Measurements from ENCODE around the gene DGKD.

Gene DGKD

GRCh38 chr2:233464531-233465240 lies 110.4 kb downstream of the DGKD start:
- DNase-seq, result no peak

GRCh38 chr2:233466991-233467603 lies 112.8 kb downstream of the DGKD start:
- no peak for DNase-seq

GRCh38 chr2:233468047-233468740 lies 113.9 kb downstream of the DGKD start:
- no peak for DNase-seq

- no peak for DNase-seq
Observed at GRCh38 chr2:233468741-233469110, 114.4 kb downstream of the DGKD start.

GRCh38 chr2:233469261-233470010 lies 115.1 kb downstream of the DGKD start:
- no peak for DNase-seq

- DNase-seq, result no peak
Observed at GRCh38 chr2:233470011-233470687, 115.9 kb downstream of the DGKD start.

GRCh38 chr2:233470839-233471238 lies 116.5 kb downstream of the DGKD start:
- no peak for DNase-seq

GRCh38 chr2:233471291-233472035 lies 117.2 kb downstream of the DGKD start:
- DNase-seq, result no peak

- no peak for DNase-seq
Observed at GRCh38 chr2:233473386-233473791, 119.1 kb downstream of the DGKD start.

- no peak for DNase-seq
Observed at GRCh38 chr2:233473878-233474277, 119.6 kb downstream of the DGKD start.

- DNase-seq, result no peak
Observed at GRCh38 chr2:233474308-233475160, 120.2 kb downstream of the DGKD start.

GRCh38 chr2:233476063-233476410 lies 121.7 kb downstream of the DGKD start:
- DNase-seq, result no peak

- DNase-seq, result no peak
Observed at GRCh38 chr2:233476651-233477547, 122.6 kb downstream of the DGKD start.

GRCh38 chr2:233477548-233478433 lies 123.5 kb downstream of the DGKD start:
- no peak for DNase-seq

GRCh38 chr2:233479616-233480489 lies 125.6 kb downstream of the DGKD start:
- no peak for DNase-seq

- DNase-seq, result no peak
Observed at GRCh38 chr2:233480490-233481202, 126.4 kb downstream of the DGKD start.
